Prostate gland (tissue), 2 donors: ENCODE data around the gene DDI1.

Experiments
- POLR2AphosphoS5 ChIP-seq: sonication (generic); formaldehyde crosslinking; IDR thresholded peaks from one replicate; pipeline ENCODE4 v1.6.1; 2017; ENCODE audit warnings: antibody characterized with exemption
- TF ChIP-seq, protein P1 (sequence below), 4 experiments: fragments of 200-600 bp in 2 of 4; fragments of 450-650 bp in 2 of 4; sonication (generic) in 2 of 4; IDR thresholded peaks; 1 replicate in 3 of 4; 2 replicates in 1 of 4; pipeline ENCODE4 v1.5.1; 2016 to 2019; ENCODE audit warnings: antibody characterized with exemption in 4 of 4, mild to moderate bottlenecking in 2 of 4, moderate library complexity in 2 of 4

DNA sequence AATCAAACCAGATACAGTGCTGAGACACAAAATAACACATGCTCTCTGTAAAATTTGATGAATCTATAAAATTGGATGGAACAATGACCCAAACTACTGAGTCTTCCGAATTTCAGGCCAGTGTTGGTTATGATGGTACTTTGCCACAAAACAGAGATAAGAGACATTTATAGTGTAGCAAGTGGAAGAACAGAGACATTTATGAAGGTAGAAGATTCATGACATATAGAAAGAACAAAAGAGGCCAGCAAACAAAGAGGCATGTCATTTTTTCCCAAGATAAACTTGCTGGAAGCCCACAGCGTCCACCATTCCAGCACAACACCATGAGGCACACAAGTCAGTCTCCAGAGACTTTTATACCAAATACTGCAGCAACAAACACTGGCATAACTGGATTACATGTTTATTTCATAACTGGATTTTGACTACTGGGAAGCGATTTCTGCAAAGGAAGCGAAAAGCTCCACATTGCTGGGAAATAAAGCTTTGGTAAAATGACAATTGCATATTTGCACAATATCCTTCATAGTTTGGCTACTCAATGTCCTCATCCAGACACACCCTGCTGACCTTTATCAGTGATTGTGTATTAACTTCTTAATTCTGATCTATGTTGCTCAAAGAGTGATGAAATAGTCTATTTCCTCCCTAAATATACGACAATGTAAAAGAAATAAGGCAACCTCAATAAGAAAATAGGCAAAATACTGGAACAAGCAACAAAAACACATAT is 17.5 kb downstream of the DDI1 start:
- no peak for TF ChIP-seq POLR2AphosphoS5
- TF ChIP-seq, protein P1, sequence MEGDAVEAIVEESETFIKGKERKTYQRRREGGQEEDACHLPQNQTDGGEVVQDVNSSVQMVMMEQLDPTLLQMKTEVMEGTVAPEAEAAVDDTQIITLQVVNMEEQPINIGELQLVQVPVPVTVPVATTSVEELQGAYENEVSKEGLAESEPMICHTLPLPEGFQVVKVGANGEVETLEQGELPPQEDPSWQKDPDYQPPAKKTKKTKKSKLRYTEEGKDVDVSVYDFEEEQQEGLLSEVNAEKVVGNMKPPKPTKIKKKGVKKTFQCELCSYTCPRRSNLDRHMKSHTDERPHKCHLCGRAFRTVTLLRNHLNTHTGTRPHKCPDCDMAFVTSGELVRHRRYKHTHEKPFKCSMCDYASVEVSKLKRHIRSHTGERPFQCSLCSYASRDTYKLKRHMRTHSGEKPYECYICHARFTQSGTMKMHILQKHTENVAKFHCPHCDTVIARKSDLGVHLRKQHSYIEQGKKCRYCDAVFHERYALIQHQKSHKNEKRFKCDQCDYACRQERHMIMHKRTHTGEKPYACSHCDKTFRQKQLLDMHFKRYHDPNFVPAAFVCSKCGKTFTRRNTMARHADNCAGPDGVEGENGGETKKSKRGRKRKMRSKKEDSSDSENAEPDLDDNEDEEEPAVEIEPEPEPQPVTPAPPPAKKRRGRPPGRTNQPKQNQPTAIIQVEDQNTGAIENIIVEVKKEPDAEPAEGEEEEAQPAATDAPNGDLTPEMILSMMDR (IDR thresholded peaks at IDR 0.05): no peak
